Panc1 (cell line): Measurements from ENCODE around the gene NOTCH1.

Experiments
- CTCF ChIP-seq: fragments of 450-650 bp; IDR thresholded peaks from 2 replicates; pipeline ENCODE4 v1.5.1; 2017; ENCODE audit warnings: mild to moderate bottlenecking
- POLR2AphosphoS5 ChIP-seq: IDR thresholded peaks from 2 replicates; pipeline ENCODE4 v1.6.1; 2012; ENCODE audit warnings: mild to moderate bottlenecking, low read depth, low read length, moderate library complexity
- REST ChIP-seq, 2 experiments: IDR thresholded peaks; 2 replicates each; pipeline ENCODE4 v1.6.1; 2011 to 2012; ENCODE audit warnings: low read depth in 2 of 2, control low read depth in 1 of 2, low read length in 1 of 2, mild to moderate bottlenecking in 1 of 2, moderate library complexity in 1 of 2; ENCODE audit not compliant: insufficient read depth in 1 of 2

GRCh38 chr9:136568288-136569081 lies 22.6 kb upstream of the NOTCH1 start:
- TF ChIP-seq POLR2AphosphoS5: no peak
- no peak for TF ChIP-seq CTCF
- TF ChIP-seq REST (IDR thresholded peaks at IDR 0.05; ENCODE audit: insufficient read depth in 1 of 2, low read depth in 2 of 2, low read length in 1 of 2): no peak
